ENCODE data around the gene AKNA. TPM values are rescaled to one million over a fixed set of nuclear protein-coding genes. Genes with fewer than 3 reads are reported as not detected.

Gene AKNA
- total RNA-seq, 1 experiment from 2014 or later, result 2.9 TPM

DNA sequence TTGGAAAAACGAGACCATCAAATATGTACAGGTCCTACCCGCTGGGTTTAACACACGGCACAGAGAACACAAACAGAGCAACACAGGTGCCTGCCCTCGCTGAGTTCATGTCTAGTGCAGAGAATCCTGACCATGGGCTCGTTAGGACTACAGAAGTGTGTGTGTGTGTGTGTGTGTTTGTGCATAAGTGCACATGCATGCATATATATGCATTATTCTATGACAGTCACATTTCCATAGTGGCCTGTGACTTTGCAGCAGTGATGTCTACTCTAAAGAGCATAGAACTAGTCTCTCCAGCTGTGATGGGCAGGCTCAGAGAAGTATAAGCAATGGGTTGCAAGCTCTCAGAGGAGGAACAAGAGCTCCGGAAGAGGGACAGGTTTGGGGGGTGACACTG, 30.4 kb downstream of the AKNA start:
- DNase-seq (ENCODE audit: low read depth), result no peak

DNA sequence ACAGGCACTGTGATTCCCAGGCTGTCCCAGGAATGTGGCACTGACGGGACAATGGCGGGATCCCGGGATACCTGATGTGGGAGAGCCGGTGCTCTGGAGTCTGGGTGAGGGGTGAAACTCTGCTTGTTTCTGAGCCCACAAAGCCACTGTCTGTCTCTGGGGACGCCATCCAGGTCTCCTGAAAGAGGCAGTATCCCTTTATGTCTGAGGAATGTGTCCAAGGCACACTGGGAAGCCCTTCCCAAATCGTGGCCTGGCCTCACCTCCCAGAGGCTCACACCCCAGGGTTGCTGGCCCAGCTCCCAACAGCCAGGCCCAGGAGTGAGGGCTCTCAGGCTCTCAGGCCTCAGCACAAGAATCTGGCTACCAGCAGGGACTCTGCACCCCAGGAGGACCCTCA, 31.0 kb downstream of the AKNA start:
- DNase-seq (ENCODE audit: low read depth), result no peak

DNA sequence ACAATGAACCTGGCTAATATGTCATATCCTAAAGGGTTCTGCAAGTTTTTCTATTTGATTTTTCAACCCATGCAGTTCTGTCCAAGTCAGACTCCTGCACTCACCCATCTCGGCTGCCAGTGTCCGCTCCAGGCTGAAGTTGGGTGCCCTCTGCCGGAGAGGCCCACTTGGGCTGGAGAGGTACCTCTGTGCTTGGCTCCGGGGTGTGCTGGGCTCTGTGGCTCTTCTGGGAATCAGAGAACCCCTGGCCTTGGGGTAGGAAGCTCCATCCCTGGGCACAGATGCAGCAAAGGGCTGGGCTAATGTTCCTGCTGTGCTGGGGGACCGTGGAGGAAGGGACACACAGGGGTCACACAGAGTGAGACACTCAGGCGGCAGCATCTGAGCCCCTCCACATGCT, 32.0 kb downstream of the AKNA start:
- DNase-seq (ENCODE audit: low read depth), result no peak

DNA sequence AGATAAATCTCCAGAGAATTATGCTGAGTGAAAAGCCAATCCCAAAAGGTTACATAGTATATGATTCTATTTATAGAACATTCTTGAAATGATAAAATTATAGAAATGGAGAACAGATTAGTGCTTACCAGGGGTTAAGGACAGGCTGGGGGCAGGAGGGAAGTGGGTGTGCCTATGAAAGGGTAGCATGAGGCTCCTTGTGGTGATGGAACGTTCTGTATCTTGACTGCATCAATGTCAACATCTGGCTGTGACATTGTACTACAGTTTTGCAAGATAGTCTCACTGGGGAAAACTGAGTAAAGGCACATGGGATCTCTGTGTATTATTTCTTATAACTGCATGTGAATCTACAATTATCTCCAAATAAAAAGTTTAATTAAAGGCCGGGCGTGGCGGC, 35.9 kb downstream of the AKNA start:
- DNase-seq (ENCODE audit: low read depth), result no peak

DNA sequence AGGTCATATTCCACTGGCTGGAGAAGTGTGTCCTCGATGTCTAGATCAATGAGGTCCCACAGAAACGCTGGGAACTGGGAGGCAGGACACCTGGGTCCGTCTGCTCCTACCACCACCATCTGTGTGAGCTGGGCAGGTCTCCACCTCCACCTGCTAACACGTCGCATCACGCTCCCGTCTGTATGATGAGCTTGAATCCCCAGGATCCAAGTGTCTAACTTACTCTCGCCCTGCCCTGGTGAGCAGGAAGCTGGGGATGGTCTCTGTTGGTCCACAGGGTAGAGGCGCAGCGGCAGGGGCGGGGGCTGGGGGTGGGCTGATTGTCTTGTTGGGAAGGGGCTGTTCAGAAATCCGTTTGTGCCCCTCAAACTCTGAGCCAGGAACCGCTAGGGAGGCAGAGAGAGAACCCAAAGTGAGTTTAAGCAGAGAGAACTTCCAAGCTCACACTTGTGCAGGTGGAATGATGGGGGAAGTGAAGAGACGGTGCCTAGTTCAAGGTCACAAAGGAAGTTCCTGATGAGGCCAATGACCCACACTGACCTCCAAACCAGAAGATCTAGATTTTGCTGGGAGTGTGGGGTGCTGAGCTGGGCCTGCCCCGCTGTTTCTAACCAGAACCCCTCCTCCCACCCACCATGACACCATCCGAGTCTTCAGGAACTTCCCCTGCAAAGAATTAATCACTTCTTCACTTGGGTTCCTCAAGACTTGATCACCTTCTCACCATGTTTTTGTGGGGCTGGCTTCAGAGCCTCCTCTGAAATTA, 37.0 kb downstream of the AKNA start:
- no peak for DNase-seq (ENCODE audit: low read depth)

DNA sequence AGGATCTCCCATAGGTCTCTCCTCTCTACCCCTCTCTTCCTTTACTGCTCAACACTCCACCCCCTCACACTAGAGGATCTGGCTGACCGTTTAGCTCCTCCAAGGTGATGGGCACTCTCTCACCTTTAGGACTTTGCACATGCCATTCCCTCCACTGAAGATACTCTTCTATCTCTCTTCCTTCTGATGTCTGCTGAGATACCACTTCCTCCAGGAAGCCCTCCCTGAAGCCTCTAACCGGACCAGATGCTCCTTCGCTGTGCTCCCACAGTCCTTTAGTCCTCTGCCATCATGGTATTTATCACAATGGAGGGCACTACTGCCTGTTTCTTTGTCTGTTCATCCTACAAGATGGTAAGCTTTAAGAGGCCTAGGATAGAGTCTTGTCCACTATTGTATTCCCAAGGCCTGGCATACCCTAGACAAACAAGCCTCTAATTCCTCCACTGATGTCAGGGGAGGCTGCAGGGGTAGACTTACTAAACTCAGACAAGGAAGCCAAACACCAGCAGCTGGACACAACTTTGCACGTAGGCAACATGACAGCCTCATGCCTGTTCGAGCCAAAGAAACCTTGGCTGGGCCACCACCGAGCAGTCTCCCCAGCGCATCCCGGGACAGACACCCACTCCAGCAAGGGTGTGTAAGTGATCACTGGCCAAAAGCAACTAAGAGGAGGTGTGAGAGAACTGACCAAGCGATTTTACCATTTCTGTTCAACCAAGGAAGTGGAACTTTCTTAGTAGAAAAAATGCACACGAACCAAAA, 37.9 kb downstream of the AKNA start:
- no peak for DNase-seq (ENCODE audit: low read depth)

DNA sequence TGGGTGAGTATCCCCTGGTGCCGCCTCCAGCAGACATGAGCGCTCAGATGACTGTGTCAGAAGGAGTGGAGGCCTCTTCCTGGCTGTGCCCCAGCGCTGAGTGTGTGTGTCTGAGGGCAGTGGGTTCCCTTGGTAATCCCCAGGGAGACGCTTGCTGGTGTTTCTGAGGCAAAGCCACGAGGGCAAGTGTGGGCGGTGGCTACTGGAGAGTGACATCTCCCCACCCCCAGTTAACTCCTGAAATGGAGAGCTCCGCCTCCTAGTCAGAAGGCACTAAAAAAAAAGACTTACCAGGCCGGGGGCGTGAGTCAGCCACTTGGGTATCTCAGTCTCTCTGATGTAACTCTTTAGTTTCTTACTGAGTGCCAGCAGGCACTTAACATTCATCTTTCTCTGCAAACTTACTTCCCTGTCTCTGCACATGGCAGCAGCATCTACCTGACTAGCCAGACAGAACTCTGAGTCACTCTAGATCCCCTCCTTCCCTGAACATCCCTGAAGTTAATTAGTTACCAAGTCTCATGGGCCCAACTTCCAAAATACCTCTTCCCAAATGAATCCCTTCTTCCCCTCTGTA, 38.8 kb downstream of the AKNA start:
- peak; percentile 98 for DNase-seq (ENCODE audit: low read depth)

DNA sequence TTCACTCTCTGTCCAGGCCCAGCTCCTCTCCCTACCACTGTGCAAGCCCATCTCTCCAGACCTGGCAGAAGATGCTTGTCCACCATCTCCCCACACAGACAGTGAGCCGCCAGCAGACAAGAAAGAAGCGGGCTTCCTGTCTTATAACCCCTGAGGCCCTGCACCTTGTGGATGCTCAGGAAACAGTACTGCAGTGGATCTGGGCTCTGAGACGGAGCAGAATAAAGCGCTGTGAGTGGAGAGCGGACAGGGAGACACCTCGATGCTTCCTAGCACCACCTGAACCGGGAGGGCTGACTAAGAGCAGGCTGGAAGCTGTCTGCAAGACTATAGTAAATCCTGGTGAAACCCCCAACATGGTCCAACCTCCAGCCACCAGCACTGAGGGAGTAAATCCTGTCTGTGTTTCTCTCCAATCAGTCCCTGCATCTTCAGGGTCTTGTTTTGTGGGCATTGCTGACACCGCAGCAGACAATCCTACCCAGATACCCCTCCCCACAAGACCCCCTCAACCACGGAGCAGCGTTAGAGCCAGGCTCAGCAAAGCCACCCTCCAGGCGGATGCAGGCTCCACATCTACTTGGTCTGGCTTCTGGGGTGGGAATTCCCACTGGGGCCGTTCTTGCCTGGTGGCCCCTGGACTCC, 39.4 kb downstream of the AKNA start:
- no peak for DNase-seq (ENCODE audit: low read depth)

DNA sequence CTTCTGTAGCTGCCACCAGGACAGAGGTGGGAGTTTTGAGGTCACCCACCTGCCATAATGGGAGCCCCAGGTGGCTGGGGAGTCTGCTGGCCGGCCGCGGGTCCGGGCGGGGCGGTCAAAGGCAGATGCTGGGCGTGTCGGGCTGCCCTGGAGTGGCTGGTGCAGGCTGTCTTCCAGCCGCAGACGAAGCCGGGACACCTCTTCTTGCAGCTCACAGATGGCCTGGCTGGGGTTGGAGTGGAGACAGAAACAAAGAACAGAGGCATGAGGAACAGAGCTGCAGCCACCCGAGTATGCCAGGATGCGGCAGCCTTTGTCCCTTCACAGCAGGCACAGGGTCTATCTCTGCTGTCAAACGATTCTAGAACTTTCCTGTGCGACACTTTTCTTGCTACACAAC, 40.1 kb downstream of the AKNA start:
- DNase-seq (ENCODE audit: low read depth), result no peak

DNA sequence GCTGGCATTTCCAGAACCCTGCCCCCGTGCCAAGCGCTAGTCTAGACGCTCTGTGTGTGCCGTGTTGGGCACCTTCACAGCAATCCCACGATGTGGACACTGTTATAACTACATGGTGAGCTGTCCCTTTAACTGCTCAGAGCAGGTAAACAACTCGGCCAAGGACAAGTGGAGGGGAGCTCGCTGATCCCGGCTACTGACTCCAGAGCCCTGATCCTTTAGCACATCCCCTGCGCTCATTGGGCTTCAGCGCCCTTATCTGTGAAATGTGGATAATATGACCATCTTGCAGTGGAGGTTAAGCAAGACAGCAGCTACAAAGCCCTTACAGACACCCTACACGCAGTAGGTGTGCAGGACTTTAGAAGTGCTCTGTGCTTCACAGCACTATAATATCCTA, 41.6 kb downstream of the AKNA start:
- DNase-seq (ENCODE audit: low read depth), result no peak

DNA sequence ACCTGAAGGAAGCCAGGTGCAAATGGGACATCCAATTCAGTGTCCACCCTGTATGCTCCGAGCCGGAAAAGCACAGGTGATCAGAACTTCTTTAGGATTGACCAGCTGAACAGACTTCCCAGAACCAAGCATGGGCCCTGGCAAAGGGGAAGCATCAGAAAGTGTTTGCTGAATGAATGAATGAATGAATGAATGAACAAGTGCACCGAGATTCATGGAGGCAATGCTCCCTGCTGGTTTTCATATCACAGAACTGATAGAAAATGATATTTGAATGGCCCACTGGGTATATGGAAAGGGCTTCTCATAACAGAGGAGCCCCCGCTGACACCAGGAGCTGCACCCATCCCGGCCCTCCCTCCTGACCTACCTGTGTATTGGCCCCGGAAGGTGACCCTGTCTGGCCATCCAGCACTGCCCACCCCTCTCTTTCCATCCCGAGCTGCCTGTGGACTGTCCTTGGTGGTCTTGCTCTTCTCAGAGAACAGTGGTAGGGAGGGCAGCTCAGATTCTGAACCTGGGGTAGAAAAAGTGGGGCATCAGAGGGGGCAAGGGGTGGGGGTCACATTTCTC, 42.2 kb downstream of the AKNA start:
- no peak for DNase-seq (ENCODE audit: low read depth)

DNA sequence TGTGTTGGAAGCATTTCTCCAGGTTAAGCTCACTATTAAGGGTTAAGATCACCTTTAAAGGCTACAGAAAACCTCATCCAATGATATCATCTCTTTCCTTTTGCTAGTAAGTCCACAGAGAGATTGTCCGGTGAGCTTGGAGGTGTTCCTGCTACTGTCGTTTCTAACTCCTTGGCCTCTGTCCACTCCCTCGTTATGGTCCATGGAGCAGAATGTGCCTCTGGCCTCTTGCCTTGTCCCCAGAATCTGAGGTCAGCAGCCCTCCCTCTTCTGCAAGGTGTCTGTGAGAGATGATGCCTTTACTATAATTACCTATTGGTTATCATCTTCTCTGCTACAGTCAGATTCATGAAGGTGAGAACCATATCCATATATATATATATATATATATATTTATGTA, 43.1 kb downstream of the AKNA start:
- DNase-seq (ENCODE audit: low read depth), result no peak

DNA sequence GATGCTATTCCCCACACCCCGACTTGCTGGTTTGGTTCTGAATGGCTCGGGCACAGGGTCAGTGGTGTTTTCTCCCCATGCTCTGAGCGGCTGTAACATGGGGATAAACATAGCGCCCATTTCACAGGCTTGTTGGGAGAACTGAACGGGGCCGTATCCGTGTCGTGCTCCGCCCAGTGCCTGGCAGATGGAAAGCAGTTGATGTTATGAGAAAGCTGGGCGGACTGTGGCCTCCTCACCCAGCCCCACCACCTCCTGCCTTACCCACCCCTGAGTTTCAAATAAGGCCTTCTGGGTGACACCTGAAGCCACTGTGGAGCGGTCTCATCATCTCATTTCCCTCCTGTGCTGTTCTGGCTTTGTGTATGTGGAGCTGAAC, 43.6 kb downstream of the AKNA start:
- no peak for DNase-seq (ENCODE audit: low read depth)

DNA sequence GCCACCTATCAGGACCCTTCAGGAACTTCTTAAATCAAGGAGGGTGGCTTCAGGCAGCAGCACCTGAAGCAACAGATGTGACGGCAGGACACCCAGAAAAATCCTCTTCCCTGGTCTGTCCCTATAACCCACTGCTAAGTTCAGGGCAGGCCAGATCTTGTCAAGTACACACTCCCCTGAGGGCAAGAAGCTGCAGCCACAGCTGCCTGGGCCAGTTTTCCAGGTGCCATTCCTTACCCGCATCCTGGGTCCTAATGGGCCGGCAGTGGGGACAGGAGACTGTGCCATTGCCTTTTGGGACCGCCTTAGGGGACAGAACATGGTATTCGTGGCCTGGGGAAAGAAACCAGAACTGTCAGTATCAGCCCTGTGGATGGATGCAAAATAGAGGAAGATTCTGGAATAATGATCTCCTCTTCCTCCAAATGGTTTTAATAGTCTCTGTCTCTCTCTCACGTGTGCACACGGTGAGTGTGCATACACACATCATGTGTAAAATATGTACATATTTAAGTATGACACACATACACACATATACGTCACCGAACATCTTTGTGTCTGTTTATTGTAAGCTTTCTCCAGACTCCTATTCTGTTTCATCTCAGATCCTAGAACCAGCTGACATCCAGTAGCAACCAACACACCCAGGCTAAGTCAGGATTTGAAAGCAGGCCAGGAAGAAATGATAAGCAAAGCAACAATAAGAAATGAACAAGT, 44.2 kb downstream of the AKNA start:
- no peak for DNase-seq (ENCODE audit: low read depth)

DNA sequence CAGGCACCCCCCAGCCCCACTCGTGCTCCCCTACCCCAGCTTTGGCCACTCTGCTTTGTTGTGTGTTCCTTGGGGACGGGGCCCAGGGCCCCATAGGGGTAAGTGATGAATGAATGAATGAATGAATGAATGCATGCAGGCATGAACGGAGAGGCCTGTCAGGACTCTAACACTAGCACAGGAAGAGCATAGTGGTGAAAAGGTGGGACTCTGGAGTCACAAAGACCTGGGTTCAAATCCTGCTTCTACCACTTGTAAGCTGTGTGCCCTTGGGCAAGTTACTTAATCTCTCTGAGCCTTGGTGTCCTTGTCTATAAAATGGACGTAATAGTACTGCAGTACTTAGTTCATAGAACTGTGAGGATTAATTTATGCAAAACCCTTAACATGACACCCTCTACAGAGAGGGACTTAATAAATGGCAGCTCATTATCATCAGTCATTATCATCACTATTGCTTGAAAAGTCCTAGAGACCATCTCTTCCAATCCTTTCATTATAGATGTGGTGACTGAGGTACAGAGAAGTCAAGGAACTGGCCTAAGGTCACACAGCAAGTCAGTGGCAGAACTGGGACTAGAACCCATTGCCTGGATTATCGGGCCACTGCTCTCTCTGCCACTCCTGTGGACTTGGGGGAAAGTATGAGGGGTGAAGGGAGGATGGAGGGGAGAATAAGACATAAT, 44.9 kb downstream of the AKNA start:
- DNase-seq (ENCODE audit: low read depth), result no peak

DNA sequence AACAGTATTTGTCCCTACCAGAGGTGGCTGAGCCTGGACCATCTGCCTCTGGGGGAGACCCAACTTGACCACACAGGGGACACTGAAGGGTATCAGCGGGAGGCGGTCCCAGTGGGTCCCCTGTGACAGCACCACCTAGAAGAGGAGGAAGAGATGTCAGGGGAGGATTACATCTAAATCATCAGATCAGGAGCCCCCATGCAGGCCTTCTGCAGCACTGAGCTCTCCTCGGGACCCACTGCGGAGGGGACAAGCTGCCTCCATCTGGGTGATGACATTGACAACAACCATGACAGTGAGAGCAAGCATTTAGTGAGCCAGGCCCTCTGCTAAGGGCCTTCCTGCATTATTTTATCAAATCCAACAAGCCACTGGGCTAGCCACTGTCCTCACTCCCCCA, 45.8 kb downstream of the AKNA start:
- no peak for DNase-seq (ENCODE audit: low read depth)

DNA sequence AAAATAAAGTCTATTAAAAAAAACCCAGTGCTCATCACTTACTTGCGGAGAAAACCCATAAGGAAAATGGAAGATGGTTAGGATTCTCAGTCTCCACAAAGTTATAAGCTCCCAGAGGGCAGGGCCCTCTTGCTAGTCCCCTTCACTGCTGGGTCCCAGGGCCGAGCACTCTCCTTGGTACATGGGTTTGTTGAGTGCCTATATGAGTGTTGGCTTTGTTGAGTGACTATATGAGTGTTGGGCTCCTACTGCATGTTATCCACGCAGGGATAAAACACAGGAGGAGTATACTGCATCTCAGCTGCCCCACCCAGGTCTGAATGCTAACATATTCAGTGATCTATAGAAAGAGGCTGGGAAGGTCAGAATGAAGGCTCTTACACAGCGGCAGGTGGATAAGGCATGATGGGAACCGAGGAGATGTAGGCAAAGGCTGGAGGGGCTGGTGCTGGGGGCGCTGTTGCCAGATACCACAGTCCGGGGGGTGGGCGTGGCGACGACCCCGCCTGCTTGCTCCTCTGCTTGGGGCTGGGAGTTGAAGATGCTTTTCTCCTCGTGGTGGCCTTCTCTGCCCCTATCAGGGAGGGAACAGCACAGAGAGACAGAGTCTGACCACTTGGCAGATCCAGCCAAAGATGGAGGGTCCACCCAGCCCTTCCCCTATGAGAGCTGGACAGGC, 46.5 kb downstream of the AKNA start:
- DNase-seq (ENCODE audit: low read depth), result no peak

DNA sequence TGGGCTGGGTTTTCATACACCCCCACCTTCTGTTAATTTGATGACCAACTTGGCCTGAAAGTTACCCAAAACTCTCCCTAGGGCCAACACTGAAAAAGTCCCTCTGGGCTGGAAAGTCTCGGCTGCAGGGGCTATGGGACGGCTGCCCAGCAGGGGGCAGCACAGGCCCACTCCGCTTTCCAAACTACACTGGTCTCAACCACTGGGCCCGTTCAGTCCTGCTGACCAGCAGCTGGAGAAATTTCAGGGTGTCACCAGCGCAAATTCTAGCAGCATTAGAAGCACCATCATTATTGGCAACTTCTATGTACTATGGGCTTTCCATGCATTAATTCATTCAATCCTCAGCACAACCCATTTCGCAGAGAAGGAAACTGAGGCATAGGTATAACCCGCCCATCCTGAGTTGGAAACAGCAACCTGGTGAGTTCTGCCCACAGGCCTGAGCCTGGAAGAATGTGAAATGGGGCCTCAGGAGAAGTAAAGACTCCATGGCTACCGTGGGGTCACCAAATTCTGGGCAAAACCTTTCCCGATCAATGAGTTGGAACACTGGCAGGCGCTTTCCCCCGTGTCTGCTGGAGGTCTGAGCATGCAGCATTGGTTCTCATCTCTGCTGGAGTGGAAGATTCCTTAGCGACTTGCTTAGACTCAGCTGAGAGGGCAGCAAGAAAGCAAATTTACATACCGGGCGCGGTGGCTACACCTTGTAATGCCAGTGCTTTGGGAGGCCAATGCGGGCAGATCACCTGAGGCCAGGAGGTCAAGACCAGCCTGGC, 48.5 kb downstream of the AKNA start:
- peak; percentile 48 for DNase-seq (ENCODE audit: low read depth)

DNA sequence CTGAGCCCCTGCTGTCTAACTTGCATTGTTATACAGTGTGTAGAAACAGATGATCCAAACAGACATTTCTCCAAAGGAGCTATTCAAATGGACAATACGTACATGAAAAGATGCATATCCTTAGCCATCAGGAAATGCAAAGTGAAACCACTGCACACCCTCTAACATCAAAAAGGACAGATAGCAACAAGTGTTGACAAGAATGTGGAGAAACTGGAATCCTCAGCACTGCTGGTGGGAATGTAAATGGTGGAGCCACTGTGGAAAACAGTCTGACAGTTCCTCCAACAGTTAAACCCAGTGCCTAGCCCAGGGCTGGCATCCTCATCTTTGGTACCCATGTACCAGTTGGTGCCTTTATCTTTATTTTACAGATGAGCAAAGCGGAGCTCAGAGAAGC, 49.6 kb downstream of the AKNA start:
- DNase-seq (ENCODE audit: low read depth), result no peak
